GM18511 (cell line): Measurements from ENCODE around the gene TNFSF9.

Experiments
- ATAC-seq: cut with Tn5 transposase; IDR thresholded peaks from one replicate; pipeline ENCODE4 v1.9.1; 2021; ENCODE audit warnings: mild to moderate bottlenecking, moderate library complexity; ENCODE audit not compliant: unreplicated experiment

Gene TNFSF9

DNA sequence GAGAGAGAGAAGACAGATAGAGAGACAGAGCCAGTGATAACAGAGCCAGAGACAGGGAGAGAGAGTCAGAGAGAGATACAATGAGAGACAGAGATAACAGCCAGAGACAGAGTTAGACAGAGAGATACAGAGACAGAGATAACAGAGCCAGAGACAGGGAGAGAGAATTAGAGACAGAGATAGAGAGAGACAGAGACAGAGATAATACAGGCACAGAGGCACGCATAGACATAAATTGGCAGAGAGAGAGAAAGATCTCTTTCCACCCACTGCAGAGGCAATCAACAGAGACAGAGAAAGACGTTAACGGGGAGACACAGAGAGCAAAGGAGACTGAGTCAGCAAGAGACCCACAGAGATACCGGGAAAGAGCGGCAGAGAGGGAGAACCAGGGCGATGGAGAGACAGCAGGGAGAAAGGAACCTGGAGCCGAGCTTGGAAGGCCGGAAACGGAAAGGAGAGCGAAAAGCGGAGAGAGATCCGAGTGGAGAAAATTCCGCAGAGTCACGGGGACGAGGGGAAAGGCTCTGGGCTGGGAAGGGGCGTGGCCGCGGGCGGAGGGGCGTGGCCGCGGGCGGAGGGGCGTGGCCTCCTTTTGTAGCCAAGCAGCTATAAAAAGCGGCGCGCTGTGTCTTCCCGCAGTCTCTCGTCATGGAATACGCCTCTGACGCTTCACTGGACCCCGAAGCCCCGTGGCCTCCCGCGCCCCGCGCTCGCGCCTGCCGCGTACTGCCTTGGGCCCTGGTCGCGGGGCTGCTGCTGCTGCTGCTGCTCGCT is at the start of gene TNFSF9:
Gene TNFSF9 (plus strand): TSS at position 641 of the 777 bp plus-strand sequence. CDS start 11 bp downstream, at position 652.
- no peak for ATAC-seq

DNA sequence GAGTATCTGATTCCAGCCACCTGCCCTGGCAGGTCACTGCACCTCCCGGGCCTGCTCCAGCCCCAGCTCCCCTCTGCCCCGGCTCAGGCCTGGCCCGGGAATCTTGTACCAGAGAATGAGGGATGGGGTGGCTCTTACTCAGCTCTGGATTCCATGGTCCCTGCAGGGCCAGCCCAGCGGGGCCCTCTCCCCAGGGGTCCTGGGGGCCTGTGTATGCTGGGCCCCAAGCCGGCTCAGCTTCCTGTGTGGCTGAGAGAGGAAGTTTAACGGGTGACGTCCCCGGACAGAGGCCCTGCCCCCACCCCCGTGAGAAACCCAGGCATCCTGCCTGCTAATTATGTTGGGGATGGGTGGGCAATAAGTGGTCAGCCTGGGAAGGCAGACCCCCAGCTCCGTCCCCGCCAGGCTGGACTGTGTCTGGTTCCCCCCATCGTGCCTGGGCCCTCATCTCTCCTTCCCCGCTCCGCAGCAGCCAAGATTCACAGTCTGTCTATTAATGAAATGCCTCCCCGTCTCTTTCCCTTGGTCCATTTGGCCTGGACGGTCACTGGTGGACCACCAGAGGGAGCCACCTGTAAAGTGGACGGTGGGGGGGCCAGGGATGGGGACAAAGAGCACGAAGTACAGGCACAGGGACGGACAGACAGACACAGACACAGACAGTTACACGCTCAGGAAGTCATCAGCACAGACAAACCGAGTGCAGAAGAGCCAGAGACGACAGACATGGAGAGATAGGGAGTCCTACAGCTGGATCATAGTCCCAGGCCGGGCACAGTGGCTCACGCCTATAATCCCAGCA is 49.1 kb upstream of the TNFSF9 start, which contains the start of gene DENND1C:
Gene DENND1C (minus strand): TSS at position 247 of the 802 bp plus-strand sequence. CDS start 92 bp downstream, at position 155.
- peak; percentile 77 for ATAC-seq

DNA sequence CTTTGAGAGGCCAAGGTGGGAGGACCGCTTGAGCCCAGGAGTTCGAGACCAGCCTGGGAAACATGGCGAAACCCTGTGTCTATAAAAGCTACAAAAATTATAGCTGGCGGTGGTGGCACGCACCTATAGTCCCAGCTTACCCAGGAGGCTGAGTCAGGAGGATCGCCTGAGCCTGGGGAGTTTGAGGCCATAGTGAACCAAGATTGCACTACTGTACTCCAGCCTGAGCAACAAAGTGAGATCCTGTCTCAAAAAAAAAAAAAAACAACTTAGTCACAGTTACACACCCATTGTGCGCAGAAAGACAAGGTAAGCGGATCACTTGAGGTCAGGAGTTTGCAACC is 48.5 kb upstream of the TNFSF9 start:
- ATAC-seq: no peak

GRCh38 chr19:6483235-6483634 is 47.6 kb upstream of the TNFSF9 start:
- ATAC-seq: no peak

DNA sequence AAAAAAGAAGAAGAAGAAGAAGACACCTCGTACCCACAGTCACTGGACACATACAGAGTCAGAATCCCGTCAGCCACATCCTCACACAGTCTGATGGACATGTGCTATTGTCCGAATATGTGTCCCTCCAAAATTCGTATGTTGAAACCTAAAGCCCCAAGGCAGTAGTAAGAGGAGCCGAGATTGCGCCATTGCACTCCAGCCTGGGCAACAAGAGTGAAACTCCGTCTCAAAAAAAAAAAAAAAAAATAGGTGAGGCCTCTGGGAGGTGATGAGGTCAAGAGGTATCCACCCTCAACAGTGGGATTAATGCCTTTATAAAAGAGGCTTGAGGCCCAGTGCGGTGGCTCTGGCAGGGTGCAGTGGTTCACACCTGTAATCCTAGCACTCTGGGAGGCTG is 46.6 kb upstream of the TNFSF9 start:
- no peak for ATAC-seq

DNA sequence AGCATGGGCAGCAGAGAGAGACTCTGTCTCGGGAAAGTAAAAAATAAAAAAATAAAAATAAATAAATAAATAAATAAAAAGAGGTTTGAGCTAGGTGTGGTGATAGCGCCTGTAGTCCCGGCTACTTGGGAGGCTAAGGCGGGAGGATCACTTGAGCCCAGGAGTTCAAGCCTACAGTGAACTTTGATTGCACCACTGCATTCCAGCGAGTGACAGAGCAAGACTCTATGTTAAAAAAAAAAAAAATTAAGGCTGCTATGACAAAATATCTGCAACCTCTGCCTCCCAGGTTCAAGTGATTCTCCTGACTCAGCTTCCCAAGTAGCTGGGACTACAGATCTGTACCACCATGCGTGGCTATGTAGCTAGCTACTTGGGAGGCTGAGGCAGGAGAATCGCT is 46.0 kb upstream of the TNFSF9 start:
- no peak for ATAC-seq

DNA sequence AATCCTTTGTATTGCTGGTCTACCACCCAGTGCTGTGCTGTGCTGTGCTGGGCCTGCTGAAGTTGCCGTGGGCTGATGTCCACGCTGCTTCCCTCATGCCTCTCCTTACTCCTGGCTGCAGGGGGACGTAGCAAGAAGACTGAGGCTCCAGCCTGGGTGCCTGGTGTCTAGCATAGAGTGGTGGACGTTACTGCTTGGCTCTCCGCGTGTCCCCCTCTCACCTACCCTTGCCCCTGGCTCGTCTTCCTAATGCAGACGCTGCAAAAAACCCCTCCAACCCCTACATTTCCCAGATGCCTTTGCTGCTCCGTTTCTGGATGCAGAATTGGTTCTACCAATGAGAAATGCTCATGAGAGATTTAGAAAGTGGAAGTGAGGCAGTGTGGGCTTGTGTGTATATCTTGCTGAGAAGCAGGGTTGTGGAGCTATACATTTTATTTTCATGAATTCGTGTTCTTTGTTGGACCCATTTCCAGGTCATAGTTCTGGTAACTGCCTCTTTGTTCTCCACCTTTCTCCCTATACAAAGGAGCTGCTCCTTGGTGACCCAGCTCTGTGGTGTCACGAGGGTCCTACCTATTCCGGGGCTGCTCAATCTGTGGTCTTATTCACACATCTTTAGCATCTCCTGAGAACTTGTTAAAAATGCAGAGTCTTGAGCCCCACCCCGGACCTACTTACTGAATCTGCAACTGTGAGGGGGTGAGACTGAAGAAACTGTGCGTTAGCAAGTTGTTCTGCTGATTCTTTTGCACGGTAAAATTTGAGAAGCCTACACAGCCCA is 41.4 kb upstream of the TNFSF9 start:
- no peak for ATAC-seq

DNA sequence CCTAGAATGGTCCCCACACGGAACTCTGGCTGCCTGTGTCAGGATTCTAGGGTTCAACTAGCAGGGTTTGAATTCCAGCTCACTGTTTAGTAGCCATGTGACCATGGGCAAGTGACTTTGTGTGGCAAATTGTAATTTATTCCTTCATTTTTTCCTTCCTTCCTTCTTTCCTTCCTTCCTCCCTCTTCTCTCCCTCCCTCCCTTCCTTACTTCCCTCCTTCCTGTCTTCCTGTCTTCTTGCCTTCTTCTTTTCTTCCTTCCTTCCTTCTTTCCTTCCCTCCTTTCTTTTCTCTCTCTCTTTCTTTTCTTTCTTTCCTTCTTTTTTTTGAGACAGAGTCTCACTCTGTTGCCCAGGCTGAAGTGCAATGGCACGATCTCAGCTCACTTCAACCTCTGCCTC is 40.7 kb upstream of the TNFSF9 start:
- ATAC-seq: no peak

DNA sequence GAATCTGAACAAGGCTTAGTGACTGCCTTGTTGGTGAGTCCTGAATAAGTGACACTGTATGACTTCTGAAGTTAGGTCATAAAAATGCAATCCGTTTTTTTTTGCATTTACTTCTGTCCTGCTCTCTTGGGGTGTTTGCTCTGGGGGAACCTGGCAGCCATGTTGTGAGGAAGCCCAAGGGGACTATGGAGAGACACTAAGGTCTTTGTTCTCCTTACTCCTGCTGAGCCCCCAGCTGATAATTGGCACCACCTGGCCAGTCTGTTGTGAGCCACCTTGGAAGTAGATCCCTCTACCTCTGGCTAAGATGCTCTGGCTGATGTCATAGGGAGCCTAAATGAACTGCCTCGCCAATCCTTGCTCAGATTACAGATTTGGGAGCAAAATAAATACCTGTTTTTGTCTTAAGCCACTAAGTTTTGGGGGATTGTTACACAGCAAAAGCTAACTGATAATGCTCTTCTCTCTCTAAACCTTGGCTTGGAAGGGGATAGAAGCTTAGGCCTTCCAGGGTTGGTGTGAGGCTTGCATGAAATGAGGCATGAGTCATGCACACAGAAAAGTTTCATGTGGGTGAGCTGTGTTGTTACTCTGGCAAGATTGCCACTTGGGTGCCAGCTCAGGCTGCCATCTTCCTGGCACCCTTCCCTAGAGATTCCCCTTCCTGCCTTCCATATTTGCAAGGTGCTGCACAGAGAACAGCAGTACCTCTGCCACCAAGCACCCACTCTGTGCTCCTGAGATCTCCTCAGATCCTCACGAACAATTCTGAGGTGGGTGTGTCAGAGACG is 38.8 kb upstream of the TNFSF9 start:
- ATAC-seq: no peak

DNA sequence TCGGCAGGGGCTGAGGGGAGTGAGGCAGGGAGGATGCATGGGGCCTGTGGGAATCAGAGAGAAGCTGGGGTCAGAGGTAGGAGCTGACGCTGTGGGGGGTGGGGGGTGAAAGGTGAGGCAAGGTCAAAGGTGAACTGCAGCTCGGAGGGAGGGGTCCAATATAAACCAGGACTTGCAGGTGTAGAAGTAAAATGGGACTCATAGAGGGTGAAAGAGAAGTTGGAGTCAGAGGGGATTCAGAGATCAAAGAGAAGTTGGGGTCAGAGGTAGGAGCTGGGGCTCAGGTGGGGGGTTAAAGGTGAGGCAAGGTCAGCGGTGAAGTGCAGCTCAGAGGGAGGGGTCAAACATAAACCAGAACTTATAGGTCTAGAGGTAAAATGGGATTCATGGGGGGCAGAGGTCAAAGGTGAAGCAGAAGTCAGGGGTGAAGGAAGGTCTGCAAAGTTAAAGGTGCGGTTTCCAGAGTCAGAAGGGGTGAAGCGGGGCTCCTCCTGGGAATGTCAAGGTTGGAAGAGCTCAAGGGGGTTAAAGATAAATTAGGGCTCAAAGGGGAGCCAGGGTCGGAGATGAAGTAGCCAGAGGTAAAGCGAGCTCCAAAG is 36.3 kb upstream of the TNFSF9 start:
- no peak for ATAC-seq

DNA sequence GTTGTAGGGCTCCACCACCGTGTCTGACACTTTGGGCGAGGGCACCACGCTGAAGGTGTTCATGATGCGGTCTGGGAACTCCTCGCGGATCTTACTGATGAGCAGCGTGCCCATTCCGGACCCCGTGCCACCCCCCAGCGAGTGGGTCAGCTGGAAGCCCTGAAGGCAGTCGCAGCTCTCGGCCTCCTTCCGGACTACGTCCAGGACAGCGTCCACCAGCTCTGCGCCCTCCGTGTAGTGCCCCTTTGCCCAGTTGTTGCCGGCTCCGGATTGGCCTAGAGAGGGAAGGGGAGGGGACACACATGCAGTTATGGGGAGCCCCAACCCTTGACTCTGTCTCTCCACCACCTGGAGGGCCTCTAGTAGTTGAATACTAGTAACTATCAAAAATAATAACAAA is 34.9 kb upstream of the TNFSF9 start:
- no peak for ATAC-seq

DNA sequence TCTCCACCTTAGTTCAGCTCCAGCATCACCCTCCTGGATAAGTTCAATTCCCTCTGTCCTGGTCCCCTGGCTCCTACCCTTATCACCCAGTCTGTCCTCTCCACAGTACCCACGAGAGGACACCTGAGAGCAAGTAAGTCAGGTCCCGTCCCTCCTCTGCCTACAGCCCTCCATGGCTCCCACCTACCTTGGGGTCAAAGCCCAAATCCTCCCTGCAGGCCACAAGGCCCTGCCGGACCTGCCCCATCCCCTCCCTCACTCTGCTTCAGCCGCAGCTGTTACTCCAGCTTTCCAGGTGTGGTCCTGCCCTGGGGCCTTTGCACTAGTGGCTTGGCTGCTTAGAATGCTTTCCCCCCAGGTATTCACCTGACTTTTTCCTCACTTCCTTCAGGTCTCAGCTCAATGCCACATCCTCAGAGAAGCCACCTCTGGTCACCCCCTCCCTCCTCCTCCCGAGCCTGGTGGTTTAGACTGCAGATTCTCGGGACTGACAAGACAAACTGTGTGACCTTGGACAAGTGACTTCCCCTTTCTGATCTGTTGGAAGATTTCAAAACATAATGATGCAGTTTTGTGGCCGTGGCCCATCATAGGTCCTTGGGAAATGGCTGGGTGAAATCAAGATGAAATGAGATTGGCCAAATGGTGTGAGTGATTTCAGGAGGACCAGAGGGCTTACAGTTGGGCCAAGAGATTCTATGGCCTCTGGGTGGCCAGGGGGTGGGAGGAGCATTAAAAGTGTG is 32.4 kb upstream of the TNFSF9 start:
- ATAC-seq: no peak

- no peak for ATAC-seq
These were observed 31.6 kb upstream of the TNFSF9 start for GRCh38 chr19:6499052-6499790.

GRCh38 chr19:6500837-6501739 is 29.7 kb upstream of the TNFSF9 start:
- no peak for ATAC-seq

DNA sequence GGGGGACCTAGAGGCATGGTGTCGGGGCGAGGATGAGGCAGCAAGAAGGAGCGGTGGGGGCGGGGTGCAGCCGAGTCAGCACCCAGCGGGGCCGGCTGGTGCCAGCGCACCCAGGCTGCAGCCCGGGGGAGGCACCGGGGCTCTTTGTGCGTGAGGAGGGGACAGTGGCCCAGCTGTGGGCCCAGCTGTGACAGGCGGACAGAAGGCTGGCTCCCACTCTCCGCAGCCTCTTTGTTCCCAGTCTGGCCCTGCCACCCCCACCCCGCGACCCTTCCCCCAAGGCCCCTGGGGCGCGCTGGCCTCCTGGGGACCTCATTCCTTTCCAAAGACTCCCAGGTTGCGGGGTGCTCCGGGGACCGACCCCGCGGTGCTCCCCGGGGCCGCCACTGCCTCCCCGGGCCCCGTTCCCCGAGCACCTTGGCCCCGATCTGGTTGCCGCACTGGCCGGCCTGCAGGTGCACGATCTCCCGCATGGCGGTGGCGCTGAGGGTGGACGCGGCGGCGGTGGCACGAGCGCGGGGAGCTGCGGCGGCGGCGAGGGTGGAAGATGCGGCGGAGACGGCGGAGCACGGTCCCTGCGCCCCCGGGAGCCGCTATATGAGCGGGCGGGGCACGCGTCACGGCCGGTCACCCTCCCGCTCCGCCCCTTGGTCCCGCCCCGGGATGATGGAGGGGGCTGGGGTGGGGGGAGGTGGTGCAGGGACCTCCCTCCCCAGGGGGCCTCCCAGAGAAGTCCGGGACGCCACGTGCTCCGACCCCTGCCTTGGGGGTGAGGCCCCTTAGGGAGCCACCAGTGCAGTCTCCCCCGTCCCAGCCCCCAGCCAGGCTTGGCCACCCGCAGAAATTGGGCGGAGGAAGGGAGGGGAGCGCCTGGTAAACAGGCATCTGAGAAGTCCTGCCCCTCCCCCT is 28.8 kb upstream of the TNFSF9 start, which contains the start of gene TUBB4A:
Gene TUBB4A (minus strand): TSS at position 570 of the 909 bp plus-strand sequence. CDS start 97 bp downstream, at position 473.
- no peak for ATAC-seq

GRCh38 chr19:6503407-6504201 is 27.2 kb upstream of the TNFSF9 start:
- ATAC-seq: no peak
